Measurements from ENCODE around the gene ELOVL1. TPM values are rescaled to one million over a fixed set of nuclear protein-coding genes. Genes with fewer than 3 reads are reported as not detected.

The ELOVL1 gene
- polyA plus RNA-seq, 1 donor (not counting 4 experiments of a cell fraction or from before 2014, with no cell fraction given): 283 TPM

- no peak overlapping the region for H3K4me3 ChIP-seq (ENCODE audit: control insufficient read depth in 2 of 3, extremely low read depth in 1 of 3, insufficient read depth in 2 of 3, low read depth in 1 of 3, low read length in 3 of 3)
- H3K4me1 ChIP-seq (ENCODE audit: control insufficient read depth, extremely low read depth, insufficient read depth, low read length): no peaks in the 10 kb centered on the region
- peaks cover 8% of the 10 kb centered on the region for H3K79me2 ChIP-seq (ENCODE audit: control insufficient read depth, insufficient read depth, low read length)
- H3K9me1 ChIP-seq (ENCODE audit: control insufficient read depth, extremely low read depth, insufficient read depth, low read length): peaks cover 2% of the 10 kb centered on the region
- dilution Hi-C loops (cut with MboI; ENCODE audit: extremely low pct_ligation_motif_present, low sequenced_read_pairs): no loop called here
- FAIRE-seq (no peak), DNase-seq (ENCODE audit: low read depth, low spot score) (no peak)
- no peaks in the 10 kb centered on the region for H3K9me3 ChIP-seq (ENCODE audit: control insufficient read depth, low read depth, low read length)
- H3K36me3 ChIP-seq (ENCODE audit: control insufficient read depth in 2 of 2, extremely low read depth in 1 of 2, insufficient read depth in 2 of 2, low read length in 2 of 2): peaks cover 6% of the 10 kb centered on the region in 2 experiments
- no peak for TF ChIP-seq CTCF (optimal IDR thresholded peaks at IDR 0.05 in 1 of 3, IDR thresholded peaks at IDR 0.05 in 1 of 3, conservative IDR thresholded peaks at IDR 0.05 in 1 of 3; ENCODE audit: extremely low read depth in 1 of 3, insufficient read depth in 2 of 3, low read length in 3 of 3)
- TF ChIP-seq EZH2 (IDR thresholded peaks at IDR 0.05; ENCODE audit: low read length): no peak
- H3K27ac ChIP-seq (ENCODE audit: control insufficient read depth, insufficient read depth, low read length): no peak overlapping the region
- no peaks in the 10 kb centered on the region for H3K27me3 ChIP-seq (ENCODE audit: control insufficient read depth, extremely low read depth, insufficient read depth, low read length)
- H3K4me2 ChIP-seq (ENCODE audit: control insufficient read depth, extremely low read depth, insufficient read depth, low read depth, low read length): no peak overlapping the region
- H2AFZ ChIP-seq (ENCODE audit: control insufficient read depth, low read length): no peak overlapping the region
- no peaks in the 10 kb centered on the region for H4K20me1 ChIP-seq (ENCODE audit: control insufficient read depth, extremely low read depth, insufficient read depth, low read length)
- no peak overlapping the region for H3K9ac ChIP-seq (ENCODE audit: control insufficient read depth, extremely low read depth, insufficient read depth, low read length)
Observed at GRCh38 chr1:43398227-43398626, 30.4 kb upstream of the ELOVL1 start.

DNA sequence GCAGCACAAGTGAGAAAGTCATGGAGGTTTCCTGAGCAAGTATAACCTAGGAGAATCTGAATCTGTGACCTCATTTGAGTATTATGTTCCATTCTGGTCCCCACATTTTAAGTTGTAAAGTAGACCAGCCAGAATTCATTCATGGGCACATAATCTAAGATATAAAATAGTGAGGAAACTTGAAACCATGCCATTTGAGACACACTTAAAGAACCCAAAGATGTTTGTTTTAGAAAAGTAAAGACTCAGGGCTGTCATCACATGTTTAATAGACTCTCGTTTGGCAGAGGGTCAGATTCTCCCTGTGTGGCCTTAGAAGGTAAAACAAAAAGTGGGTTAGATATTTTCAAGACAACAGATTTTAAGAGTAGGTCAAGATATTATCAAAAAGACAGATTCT is 28.2 kb upstream of the ELOVL1 start:
- Histone ChIP-seq H3K9ac (ENCODE audit: control insufficient read depth, extremely low read depth, insufficient read depth, low read length) (no peak overlapping the region), H3K36me3 (ENCODE audit: control insufficient read depth in 2 of 2, extremely low read depth in 1 of 2, insufficient read depth in 2 of 2, low read length in 2 of 2) (peaks cover 2 to 6% of the 10 kb centered on the region in 2 experiments), H3K4me3 (ENCODE audit: control insufficient read depth in 2 of 3, extremely low read depth in 1 of 3, insufficient read depth in 2 of 3, low read depth in 1 of 3, low read length in 3 of 3) (no peak overlapping the region), H3K4me1 (ENCODE audit: control insufficient read depth, extremely low read depth, insufficient read depth, low read length) (no peaks in the 10 kb centered on the region), H3K27me3 (ENCODE audit: control insufficient read depth, extremely low read depth, insufficient read depth, low read length) (no peaks in the 10 kb centered on the region), H3K4me2 (ENCODE audit: control insufficient read depth, extremely low read depth, insufficient read depth, low read depth, low read length) (no peak overlapping the region), H3K9me1 (ENCODE audit: control insufficient read depth, extremely low read depth, insufficient read depth, low read length) (peaks cover 2% of the 10 kb centered on the region), H3K27ac (ENCODE audit: control insufficient read depth, insufficient read depth, low read length) (no peak overlapping the region), H4K20me1 (ENCODE audit: control insufficient read depth, extremely low read depth, insufficient read depth, low read length) (no peaks in the 10 kb centered on the region), H3K9me3 (ENCODE audit: control insufficient read depth, low read depth, low read length) (no peaks in the 10 kb centered on the region), H2AFZ (ENCODE audit: control insufficient read depth, low read length) (no peak overlapping the region), H3K79me2 (ENCODE audit: control insufficient read depth, insufficient read depth, low read length) (peaks cover 15% of the 10 kb centered on the region)
- dilution Hi-C loops (cut with MboI; ENCODE audit: extremely low pct_ligation_motif_present, low sequenced_read_pairs): no loop called here
- no peak for TF ChIP-seq EZH2 (IDR thresholded peaks at IDR 0.05; ENCODE audit: low read length)
- TF ChIP-seq CTCF (optimal IDR thresholded peaks at IDR 0.05 in 1 of 3, IDR thresholded peaks at IDR 0.05 in 1 of 3, conservative IDR thresholded peaks at IDR 0.05 in 1 of 3; ENCODE audit: extremely low read depth in 1 of 3, insufficient read depth in 2 of 3, low read length in 3 of 3): no peak
- no peak for DNase-seq (ENCODE audit: low read depth, low spot score)
- FAIRE-seq: no peak

All from keratinocyte (primary cell).